Kidney (tissue), 22 donors: ENCODE measurements around the gene TEX48. TPM values are rescaled to one million over a fixed set of nuclear protein-coding genes. Genes with fewer than 3 reads are reported as not detected.
A peak's percentile ranks its signal among the peaks of the same experiment; 100 is the strongest.

Source experiments
- DNase-seq, 5 donors: peaks; one replicate each; pipeline ENCODE4 v3.0.0-alpha.2; 2013 to 2020
- FAIRE-seq: peaks from 2 replicates; lab custom pipeline; 2012; peaks lifted over from hg19 to GRCh38; lab: Jason Lieb, UNC
- H3K27ac ChIP-seq, 2 donors: one replicate each; pipeline ENCODE4 v1.7.0; 2013; ENCODE audit warnings: low read depth in 2 of 2, low read length in 2 of 2, inconsistent platforms in 1 of 2
- H3K27me3 ChIP-seq: one replicate; pipeline ENCODE4 v1.7.1; 2013; ENCODE audit warnings: low read length, inconsistent platforms; ENCODE audit not compliant: control insufficient read depth, insufficient read depth
- H3K36me3 ChIP-seq, 3 donors: one replicate each; pipeline versions ENCODE4 v1.7.0 to v1.7.1; 2013; ENCODE audit warnings: low read length in 3 of 3, control low read depth in 1 of 3, inconsistent platforms in 1 of 3; ENCODE audit not compliant: insufficient read depth in 3 of 3, control insufficient read depth in 2 of 3
- H3K4me1 ChIP-seq, 3 donors: one replicate each; pipeline versions ENCODE4 v1.7.0 to v1.7.1; 2013; ENCODE audit warnings: low read length in 3 of 3, inconsistent platforms in 1 of 3, low read depth in 1 of 3; ENCODE audit not compliant: control insufficient read depth in 2 of 3, insufficient read depth in 2 of 3
- H3K4me3 ChIP-seq, 3 donors: one replicate each; pipeline versions ENCODE4 v1.7.0 to v1.8.1; 2013; ENCODE audit warnings: low read length in 3 of 3, control low read depth in 1 of 3, inconsistent platforms in 1 of 3
- H3K9ac ChIP-seq, 3 donors: one replicate each; pipeline versions ENCODE4 v1.7.0 to v1.7.1; 2013; ENCODE audit warnings: low read length in 3 of 3, control low read depth in 1 of 3, inconsistent platforms in 1 of 3
- H3K9me3 ChIP-seq, 3 donors: one replicate each; pipeline versions ENCODE4 v1.7.0 to v1.7.1; 2013; ENCODE audit warnings: low read length in 3 of 3, control low read depth in 1 of 3, inconsistent platforms in 1 of 3; ENCODE audit not compliant: control insufficient read depth in 2 of 3, insufficient read depth in 1 of 3
- CTCF ChIP-seq: IDR thresholded peaks from 3 replicates; pipeline ENCODE4 v1.5.1; 2012; ENCODE audit warnings: mild to moderate bottlenecking, moderate library complexity, borderline replicate concordance; ENCODE audit not compliant: insufficient read depth; ENCODE audit errors: extremely low read depth
- intact Hi-C: fragments of 100-400 bp; cut with DNase I; formaldehyde crosslinking; loops from one replicate; pipeline ENCODE4 v1.11.1; 2022
- long read RNA-seq, 10 donors: library from polyadenylated mRNA in 1 of 10; unstranded in 1 of 10; transcript quantifications; one replicate each; pipeline ENCODE4 v2.0.0 and lab custom pipeline, GENCODE V29; 2021 to 2026
- polyA plus RNA-seq: library from polyadenylated mRNA; stranded (reverse); fragments of 350-450 nt; fragmentation: Illumina TruSeq; extraction: RNeasy Lipid Tissue Mini Kit (QIAGEN cat#74804); gene quantifications from one replicate; pipeline ENCODE4 v1.2.3, GENCODE V29; 2014; ENCODE audit warnings: low read depth, low replicate concordance; ENCODE audit not compliant: insufficient read depth
- total RNA-seq: library from RNA; stranded (reverse); fragmentation: NEBNext Ultra II Directional; extraction: Animal tissue kit (Norgen Biotek cat#: 25700); gene quantifications from one replicate; pipeline ENCODE4 v1.2.1, GENCODE V29; 2021
- donor health status: control.
- donor health status: control.
- donor health status: control.
- donor health status: control.
- donor health status: control.
- donor health status: DM: yes; HTN: yes; CAD: no.
- donor health status: Normal renal cell carcinoma (clear cell type).

Gene TEX48
- not detected for total RNA-seq
- polyA plus RNA-seq = not detected
- long read RNA-seq, donor 1 = 0 reads
- long read RNA-seq, donor 2 = 0 reads
- long read RNA-seq, donor 3 = 0 reads
- long read RNA-seq, donor 4 = 0 reads
- long read RNA-seq, donor 5 = 0 reads
- long read RNA-seq, donor 6 = 0 reads
- long read RNA-seq, donor 7 = 0 reads
- long read RNA-seq, donor 8 = 0 reads
- long read RNA-seq, donor 9 = 0 reads
- long read RNA-seq, donor 10 = 0 reads

- no peaks in the 10 kb centered on the region for H3K9me3 ChIP-seq
- intact Hi-C loops = no loop called here
- H3K4me1 ChIP-seq = no peaks in the 10 kb centered on the region
- FAIRE-seq = no peak
- no peak within 1 kb of the TSS for H3K9ac ChIP-seq
- H3K4me3 ChIP-seq = no peak within 1 kb of the TSS
- DNase-seq = peak; percentile 35 to 73 (median 60)
- H3K27ac ChIP-seq = no peak within 1 kb of the TSS
- peak; percentile 52 for TF ChIP-seq CTCF
- no peaks in the 10 kb centered on the region for H3K27me3 ChIP-seq
- no peaks in the 10 kb centered on the region for H3K36me3 ChIP-seq
These were observed at the start of gene TEX48 for GRCh38 chr9:114681594-114682332. TSS of gene TEX48 (minus strand) at chr9:114682192. CDS start at chr9:114671723, 10,469 bp downstream.

GRCh38 chr9:114731701-114732100 is 49.7 kb upstream of the TEX48 start:
- Histone ChIP-seq H3K9me3 (no peaks in the 10 kb centered on the region), H3K4me3 (no peak overlapping the region), H3K36me3 (no peaks in the 10 kb centered on the region), H3K4me1 (no peaks in the 10 kb centered on the region), H3K9ac (no peak overlapping the region), H3K27ac (no peak overlapping the region), H3K27me3 (no peaks in the 10 kb centered on the region)
- TF ChIP-seq CTCF = no peak
- DNase-seq (no peak), FAIRE-seq (no peak)
- intact Hi-C loops = loop anchor here (10.0 kb wide), 2 partner anchors 183 to 283 kb away; no protein-coding TSS in a partner anchor

- TF ChIP-seq CTCF = no peak
- Histone ChIP-seq H3K9me3 (no peaks in the 10 kb centered on the region), H3K27me3 (no peaks in the 10 kb centered on the region), H3K36me3 (no peaks in the 10 kb centered on the region), H3K9ac (no peak overlapping the region), H3K4me1 (no peaks in the 10 kb centered on the region), H3K4me3 (no peak overlapping the region), H3K27ac (no peak overlapping the region)
- FAIRE-seq (no peak), DNase-seq (no peak)
- intact Hi-C loops = loop anchor here (10.0 kb wide), 2 partner anchors 185 to 285 kb away; no protein-coding TSS in a partner anchor
These were observed 47.7 kb upstream of the TEX48 start for GRCh38 chr9:114729706-114730105.
